H4 (cell line): Measurements from ENCODE around the gene TICRR. TPM values are rescaled to one million over a fixed set of nuclear protein-coding genes. Genes with fewer than 3 reads are reported as not detected.
"Not testable (repeated sequence)": the region's sequence is repeated elsewhere in the genome, so short reads cannot be mapped to it uniquely, and the experiment has no call there.

Source experiments
- DNase-seq: peaks from one replicate; pipeline ENCODE4 v3.0.0-alpha.2; 2015; ENCODE audit warnings: low spot score
- total RNA-seq: library from RNA; depleted of rRNA; stranded (reverse); fragments of >200 nt; shearing (Covaris generic); gene quantifications from 2 replicates; pipeline ENCODE4 v1.2.3, GENCODE V29; 2014; rRNA removed

Gene TICRR, protein sequence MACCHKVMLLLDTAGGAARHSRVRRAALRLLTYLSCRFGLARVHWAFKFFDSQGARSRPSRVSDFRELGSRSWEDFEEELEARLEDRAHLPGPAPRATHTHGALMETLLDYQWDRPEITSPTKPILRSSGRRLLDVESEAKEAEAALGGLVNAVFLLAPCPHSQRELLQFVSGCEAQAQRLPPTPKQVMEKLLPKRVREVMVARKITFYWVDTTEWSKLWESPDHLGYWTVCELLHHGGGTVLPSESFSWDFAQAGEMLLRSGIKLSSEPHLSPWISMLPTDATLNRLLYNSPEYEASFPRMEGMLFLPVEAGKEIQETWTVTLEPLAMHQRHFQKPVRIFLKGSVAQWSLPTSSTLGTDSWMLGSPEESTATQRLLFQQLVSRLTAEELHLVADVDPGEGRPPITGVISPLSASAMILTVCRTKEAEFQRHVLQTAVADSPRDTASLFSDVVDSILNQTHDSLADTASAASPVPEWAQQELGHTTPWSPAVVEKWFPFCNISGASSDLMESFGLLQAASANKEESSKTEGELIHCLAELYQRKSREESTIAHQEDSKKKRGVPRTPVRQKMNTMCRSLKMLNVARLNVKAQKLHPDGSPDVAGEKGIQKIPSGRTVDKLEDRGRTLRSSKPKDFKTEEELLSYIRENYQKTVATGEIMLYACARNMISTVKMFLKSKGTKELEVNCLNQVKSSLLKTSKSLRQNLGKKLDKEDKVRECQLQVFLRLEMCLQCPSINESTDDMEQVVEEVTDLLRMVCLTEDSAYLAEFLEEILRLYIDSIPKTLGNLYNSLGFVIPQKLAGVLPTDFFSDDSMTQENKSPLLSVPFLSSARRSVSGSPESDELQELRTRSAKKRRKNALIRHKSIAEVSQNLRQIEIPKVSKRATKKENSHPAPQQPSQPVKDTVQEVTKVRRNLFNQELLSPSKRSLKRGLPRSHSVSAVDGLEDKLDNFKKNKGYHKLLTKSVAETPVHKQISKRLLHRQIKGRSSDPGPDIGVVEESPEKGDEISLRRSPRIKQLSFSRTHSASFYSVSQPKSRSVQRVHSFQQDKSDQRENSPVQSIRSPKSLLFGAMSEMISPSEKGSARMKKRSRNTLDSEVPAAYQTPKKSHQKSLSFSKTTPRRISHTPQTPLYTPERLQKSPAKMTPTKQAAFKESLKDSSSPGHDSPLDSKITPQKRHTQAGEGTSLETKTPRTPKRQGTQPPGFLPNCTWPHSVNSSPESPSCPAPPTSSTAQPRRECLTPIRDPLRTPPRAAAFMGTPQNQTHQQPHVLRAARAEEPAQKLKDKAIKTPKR (N-terminal part only)
- 5.1 and 5.3 TPM in 2 replicates for total RNA-seq

DNA sequence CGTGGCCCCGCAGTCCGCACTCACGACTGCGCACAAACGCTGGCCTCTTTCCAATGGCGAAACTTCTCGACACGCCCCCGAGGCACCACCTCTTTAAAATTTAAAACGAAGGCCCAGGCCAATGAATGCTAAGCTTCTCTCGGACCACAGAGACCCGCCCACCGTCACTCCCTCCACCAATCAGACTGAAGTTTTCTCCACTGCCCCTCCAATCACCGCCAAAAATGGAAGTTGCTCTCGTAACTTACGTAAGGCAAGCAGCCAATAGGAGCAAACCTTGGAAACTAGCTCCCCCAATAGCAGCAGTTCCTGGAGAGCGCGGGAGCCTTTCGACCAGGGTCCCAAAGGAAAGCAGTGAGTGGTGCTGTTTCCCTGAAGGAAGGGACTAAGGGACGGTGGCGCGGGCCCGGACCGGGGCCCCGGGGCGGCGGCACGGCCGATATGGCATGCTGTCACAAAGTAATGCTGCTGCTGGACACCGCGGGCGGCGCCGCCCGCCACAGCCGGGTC is at the start of gene TICRR:
Gene TICRR, plus strand, starts transcription at position 324 of the 510 bp plus-strand sequence. Its CDS starts 118 bp downstream, at position 442.
- DNase-seq = peak; percentile 100

DNA sequence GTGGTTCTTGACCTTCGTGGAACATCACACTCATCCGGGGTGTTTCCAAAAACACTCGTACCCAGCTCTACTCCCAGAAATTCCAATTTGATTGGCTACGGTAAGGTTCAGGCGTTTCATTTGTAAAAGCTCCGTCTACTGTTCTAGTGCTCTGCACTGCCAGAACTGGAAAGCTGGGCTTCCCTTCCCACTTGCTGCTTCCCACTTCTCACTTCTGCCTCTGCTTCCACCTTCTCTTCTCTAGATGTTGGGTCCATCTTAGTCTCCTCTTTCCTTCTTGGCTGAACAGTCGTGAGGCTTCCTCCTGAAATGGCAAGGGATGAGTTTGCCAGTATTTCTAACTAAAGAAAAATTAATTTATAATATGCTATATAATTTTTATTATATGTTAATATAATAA is 49.1 kb upstream of the TICRR start:
- no peak for DNase-seq

DNA sequence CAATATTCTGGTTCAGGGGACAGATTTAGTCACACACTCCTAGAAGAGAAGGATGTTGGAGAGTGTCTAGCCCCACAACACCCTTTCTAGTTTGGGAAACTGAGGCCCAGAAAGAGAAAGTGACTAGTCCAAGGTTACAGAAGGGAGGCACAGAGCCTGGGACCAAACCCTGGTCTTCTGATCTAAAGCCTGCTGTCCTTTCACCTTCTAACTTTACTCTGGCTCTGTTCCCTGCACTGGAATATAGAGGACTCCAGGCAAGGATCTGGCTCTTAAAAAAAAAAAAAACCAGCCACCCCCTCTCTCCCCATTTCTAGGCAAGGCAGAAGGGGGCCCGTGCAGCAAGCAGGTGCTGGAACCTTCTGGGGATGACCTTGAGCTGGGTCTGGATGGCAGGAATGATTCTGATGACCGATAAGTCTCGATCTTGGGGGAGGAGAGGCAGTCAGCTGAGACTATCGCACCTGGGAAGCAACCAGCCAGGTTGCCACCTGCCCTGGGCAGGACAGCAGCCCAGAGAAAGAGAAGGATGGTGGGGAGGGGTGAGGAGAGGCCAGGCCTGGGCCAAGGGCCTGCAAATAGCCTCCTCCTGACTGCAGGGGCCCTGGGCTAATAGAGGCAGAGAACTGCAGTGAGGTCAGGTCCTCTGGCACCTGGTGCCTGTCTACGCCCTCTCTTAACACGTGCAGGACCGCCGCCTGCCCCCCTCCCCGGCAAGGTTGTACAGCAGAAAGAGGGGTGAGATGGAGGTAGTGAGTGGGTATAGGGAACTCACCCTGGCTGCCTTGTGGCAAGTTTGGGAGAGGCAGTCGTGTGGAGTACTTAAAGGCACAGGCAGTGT is 48.4 kb upstream of the TICRR start:
- DNase-seq = no peak

DNA sequence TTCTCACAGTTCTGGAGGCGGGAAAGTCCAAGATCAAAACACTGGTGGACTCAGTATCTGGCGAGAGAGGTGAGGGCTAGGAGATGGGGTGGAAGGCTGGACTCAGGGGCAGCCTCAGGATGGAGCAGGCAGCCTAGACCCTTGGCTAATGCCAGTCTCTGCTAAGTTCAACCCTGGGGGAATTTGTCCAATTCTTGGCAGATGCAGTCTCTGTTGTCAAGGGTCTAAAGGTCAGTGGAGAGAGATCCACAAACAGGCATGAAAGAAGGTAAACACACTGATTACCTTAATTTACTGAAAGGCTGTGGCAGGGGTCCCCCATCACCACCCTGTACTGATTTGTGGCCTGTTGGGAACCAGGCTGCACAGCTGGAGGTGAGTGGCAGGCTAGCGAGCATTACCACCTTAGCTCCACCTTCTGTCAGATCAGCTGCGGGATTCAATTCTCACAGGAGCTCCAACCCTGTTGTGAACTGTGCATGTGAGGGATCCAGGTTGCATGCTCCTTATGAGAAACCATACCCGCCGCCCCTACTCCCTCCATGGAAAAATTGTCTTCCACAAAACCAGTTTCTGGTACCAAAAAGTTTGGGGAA is 46.4 kb upstream of the TICRR start:
- no peak for DNase-seq

DNA sequence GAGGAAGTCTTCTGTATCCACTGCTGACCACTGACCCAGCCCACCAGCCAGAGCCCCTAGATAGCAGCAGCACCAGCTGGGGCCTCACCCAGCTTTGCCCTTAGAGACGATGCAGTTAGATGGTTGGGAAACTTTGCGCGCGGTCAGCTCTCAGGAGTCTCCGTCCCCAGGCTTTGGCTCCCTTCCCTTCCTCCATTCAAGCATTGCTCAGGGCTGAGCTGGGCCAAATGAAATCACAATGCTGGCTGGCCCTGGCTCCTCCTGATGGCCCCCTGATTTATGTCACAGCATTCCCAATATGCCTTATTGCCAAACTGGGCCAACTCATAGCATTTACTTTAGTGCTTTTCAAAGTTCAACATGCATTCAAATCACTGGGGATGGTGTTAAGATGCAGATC is 44.3 kb upstream of the TICRR start:
- DNase-seq = no peak

DNA sequence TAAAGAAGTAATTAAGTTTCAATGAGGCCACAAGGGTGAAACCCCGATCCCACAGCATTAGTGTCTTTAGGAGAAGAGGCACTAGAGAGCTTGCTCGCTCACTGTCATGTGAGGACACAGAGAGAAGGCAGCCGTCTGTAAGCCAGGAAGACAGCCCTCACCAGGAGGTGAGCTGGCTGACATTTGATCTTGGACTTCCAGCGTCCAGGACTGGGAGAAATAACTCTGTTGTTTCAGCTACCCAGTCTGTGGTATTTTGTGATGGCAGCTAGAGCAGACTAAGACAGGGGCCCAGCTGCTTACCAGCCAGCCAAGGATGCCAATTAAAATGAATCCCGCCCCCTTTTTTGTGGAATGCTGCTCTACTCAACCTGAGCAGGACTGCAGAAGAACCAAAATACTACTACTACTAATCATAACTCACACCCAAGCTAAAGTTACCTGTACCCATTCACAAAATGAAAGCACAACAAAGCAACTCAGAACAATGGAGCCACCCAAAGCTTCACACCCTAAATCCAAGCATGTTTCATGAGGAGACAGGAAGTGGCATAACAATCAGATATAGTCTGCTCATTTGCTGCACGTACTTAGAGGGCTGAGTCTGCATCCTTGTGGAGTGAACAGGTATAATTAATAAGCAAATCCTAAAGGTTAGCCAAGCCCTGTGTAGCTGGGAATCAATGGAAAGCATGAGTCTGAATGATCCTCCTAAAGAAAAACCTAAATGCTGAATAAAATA is 43.3 kb upstream of the TICRR start:
- DNase-seq = no peak

DNA sequence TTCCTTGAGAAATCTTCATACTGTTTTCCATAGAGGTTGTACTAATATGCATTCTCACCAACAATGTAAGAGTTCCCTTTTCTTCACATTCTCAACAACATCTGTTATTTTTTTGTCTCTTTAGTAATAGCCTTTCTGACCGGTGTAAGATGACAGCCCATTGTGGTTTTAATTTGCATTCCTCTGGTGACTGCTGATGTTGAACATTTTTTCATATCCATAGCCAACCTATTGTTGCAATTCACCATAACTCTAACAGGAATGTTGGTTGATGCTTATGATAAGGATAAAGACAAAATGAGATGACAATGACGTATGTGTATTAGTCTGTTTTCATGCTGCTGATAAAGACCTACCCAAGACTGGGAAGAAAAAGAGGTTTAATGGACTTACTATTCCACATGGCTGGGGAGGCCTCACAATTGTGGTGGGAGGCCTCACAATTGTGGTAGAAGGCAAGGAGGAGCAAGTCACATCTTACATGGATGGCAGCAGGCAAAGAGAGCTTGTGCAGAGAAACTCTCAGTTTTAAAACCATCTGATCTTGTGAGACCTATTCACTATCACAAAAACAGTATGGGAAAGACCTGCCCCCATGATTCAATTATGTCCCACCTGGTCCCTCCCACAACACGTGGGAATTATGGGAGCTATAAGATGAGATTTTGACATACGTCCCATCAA is 41.3 kb upstream of the TICRR start:
- DNase-seq = no peak

DNA sequence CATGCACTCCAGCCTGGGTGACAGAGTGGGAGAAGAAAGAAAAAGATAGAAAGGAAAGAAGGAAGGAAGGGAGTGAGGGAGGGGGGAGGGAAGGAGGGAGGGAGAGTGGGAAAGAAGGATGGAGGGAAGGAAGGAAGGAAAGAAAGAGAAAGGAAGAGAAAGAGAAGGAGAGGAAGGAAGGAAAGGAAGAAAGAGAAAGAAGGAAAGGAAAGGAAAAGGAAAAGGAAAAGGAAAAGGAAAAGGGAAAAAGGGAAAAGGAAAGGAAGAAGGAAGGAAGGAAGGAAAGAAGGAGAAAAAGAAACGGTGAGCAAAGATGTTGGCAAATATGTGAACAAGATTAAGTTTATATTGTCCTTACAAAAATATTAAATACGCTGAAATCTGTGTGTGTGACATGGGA is 36.2 kb upstream of the TICRR start:
- no peak for DNase-seq

DNA sequence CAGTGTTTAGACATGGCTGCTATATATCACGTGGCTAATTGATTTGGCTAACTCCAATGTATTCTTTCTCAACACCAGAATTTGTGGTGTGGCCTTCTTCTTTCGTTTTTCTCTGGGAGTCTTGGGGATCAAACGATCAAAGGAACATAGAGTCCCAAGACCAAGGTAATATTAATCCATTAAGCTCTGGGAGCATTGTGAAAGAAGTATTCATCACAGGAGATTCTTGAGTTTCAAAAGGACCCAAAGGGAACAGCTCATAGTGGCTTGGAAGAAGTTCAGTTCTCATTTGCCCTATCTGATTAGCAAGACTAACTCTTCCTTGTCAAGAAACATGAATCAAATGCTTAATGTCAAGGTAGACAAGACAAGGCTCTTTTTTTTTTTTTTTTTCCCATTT is 32.9 kb upstream of the TICRR start:
- DNase-seq = no peak

DNA sequence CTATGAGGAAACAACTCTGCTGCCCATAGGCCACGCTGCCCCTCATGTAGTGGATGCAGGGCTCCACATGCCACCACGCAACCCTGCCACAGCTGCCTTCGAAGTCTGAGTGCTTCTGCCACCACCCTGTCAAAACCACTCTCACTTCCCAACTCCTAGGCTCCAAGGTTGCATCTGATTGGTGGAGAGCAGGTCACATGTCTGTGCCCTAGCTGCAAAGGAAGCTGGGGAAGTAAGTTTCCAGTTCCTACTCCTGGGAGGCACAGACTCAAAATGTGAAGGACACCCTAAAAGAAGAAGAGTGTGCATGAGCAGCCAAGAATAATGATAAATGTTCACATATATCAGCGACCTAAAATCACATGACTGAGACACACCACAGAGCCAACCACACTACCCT is 31.9 kb upstream of the TICRR start:
- DNase-seq = no peak

DNA sequence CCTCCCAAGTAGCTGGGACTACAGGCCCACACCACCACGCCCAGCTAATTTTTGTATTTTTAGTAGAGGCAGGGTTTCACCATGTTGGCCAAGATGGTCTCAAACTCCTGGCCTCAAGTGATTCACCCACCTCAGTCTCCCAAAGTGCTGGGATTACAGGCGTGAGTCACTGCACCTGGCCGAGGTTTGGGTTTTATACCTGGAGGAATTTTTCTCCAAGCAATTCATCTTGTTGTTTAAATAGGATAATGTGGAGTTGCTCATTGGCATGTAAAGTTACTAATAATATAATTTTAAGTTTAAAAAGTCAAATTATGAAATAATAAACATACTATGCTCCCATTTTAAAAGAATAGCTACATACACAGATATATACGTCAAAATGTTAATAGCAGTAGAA is 26.1 kb upstream of the TICRR start:
- not testable (repeated sequence) for DNase-seq

DNA sequence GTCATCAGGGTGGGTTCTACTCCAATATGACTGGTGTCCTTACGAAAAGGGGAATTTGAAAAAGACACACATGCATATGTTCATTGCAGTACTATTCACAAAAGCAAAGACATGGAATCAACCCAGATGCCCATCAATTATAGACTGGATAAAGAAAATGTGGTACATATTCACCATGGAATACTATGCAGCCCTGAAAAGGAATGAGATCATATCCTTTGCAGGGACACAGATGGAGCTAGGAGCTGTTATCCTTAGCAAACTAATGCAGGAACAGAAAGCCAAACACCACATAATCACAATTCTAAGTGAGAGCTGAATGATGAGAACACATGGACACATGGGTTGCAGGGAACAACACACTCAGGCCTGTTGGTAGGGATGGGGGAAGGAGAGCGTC is 24.8 kb upstream of the TICRR start:
- DNase-seq = no peak

DNA sequence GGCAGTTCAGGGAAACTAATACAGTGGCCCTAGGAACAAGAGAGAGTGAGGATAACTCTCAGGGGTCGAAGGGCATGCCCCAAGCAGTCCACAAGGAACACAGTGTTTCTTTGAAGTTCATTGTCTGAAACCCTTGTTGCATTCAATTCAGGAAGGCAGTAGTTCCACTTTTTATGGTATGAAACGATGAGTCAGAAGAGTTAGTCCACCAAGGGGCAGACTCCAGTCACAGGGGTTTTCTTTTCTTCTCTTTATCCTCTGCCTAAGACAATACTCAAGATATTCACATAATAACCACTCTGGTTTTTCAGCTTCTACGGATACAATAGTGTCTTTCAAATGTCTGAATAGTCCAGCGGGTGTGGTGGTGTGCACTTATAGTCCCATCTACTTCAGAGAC is 23.7 kb upstream of the TICRR start:
- DNase-seq = no peak

DNA sequence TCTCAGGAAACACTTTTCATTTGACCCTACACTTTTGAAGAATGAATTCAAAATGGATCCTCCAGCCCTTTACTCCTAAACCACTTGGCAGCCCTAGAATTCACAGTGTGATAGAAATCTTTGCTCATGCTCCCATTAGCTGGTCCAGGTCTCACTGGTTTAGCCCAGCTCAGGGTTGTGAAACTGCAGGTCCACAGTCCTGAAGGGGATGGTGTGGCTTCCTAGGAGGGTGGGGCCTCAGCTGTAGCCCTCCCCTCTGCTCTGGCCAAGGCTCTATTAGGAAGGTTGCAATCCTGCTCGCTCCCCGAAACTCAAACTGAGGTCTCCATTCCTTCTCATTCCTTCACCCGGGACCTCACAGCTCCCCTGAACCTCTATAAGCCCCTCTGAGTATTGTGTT is 21.6 kb upstream of the TICRR start:
- DNase-seq = no peak

DNA sequence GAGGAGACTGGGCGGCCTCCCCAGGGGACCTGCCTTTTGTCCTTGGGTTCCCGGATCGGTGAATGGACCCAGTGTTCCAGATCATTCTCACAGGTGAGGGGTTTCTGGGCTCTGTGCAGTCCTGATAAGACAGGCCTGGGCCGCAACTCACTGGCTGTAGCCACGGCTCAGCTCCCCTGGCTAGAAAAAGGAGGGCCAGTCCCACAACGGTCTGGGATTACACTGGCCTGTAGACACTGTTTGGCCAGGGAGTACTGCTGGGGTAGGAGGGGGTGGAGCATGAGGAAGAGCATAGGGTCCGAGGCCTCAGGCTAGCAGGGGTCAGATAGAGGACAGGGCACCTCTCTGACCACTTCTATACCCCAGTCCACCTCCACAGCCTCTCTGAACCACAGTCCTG is 21.0 kb upstream of the TICRR start:
- DNase-seq = no peak

DNA sequence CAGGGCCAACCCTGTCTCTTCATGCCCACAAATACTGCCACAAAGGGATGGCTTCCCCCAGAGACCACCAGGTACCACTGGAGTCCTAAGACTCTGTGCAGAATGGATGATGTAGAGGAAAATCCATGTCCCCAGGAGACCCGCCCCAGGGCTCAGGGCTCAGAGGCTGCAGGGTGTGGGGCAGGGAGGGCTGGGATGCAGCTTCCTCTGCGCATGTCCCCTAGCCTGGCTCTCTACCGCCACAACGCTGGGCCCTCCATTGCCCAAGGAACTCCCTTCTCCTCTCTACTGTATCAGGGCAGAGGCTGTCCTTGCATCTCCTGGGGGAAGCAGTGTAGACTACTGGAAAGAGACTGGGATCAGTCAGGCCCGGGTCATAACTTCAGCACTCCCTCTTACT is 19.5 kb upstream of the TICRR start:
- no peak for DNase-seq

DNA sequence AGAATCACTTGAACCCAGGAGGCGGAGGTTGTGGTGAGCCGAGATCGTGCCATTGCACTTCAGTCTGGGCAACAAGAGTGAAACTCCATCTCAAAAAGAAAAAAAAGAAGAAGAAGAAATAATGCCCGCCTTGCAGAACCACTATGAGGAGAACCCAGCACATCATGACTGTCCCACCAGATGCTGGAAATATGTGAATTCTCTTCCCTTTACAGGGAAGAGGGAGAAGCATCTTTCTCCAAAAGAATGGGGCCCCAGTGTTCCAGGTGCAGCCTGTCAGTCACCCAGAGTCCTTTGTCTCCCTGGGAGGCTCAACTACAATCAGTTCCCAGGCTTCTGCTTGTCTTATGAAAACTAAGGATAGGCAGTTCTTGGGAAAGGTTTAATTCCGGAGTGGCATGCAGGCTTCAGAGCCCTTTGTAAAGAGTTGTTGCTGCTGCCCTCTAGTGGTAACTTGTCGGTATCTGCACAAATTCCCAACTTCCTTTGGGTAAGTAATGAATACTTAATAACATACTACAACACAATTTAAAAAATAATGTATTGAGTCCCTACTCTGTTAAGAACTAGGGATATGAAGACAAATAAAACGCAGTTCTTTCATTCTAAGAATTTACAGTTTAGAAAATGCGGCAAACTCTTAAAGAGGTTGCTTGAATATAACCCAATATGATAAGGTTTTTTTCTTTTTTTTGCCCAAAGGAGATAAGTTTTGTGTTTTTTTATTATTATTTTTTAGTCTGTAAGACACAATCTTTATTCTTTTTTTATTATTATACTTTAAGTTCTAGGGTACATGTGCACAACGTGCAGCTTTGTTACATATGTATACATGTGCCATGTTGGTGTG is 18.6 kb upstream of the TICRR start:
- DNase-seq = peak; percentile 60

DNA sequence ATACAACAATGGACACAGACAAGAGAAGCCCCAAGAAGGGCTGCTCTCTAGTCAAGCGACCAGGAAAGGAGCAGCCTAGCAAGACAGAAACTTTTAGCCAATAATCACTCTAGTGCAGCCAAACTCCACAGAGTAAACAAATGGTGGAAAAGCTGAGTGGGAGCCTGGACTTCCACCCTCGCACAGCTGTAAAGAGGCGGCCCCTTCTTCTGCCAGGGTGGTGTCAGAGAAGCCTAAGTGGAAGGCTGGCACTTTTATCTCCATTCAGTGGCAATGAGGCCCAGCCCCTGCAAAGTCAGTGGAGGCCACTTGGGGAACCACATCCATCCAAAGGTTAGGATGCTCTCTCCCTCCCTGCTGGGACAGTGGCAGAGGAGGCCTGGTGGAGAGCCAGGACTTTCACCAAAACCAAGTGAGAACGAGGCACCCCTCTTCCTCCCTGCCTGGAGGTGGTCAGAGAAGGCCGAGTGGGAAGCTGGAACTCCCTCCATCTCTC is 15.5 kb upstream of the TICRR start:
- no peak for DNase-seq
